ENCODE measurements around the gene MZB1. TPM values are rescaled to one million over a fixed set of nuclear protein-coding genes. Genes with fewer than 3 reads are reported as not detected.

The MZB1 gene
- total RNA-seq, 1 donor from 2014 or later: not detected

Other genes with a start within 250 kb of the MZB1 start
- 59.7 and 160 TPM in 2 replicates for gene SIL1, start 191.5 kb downstream of the MZB1 start, total RNA-seq
- gene MATR3, start 96.2 kb downstream of the MZB1 start, total RNA-seq: 280 and 486 TPM in 2 replicates
- 62.3 and 110 TPM in 2 replicates for gene PAIP2, start 48.1 kb downstream of the MZB1 start, total RNA-seq
- 1.4 and 3.0 TPM in 2 replicates for gene SLC23A1, start 6.6 kb downstream of the MZB1 start, total RNA-seq
- gene PROB1, start 5.2 kb upstream of the MZB1 start, total RNA-seq: 0.52 and 2.8 TPM in 2 replicates
- gene SPATA24, start 14.2 kb upstream of the MZB1 start, total RNA-seq: 6.6 and 6.9 TPM in 2 replicates
- 6.3 and 11.1 TPM in 2 replicates for gene DNAJC18, start 49.6 kb upstream of the MZB1 start, total RNA-seq
- gene ECSCR, start 72.8 kb upstream of the MZB1 start, total RNA-seq: 0.17 and 0.40 TPM in 2 replicates
- gene SMIM33, start 81.1 kb upstream of the MZB1 start, total RNA-seq: not detected in 2 replicates
- 12.4 and 15.5 TPM in 2 replicates for gene STING1, start 92.8 kb upstream of the MZB1 start, total RNA-seq
- gene UBE2D2, start 171.4 kb upstream of the MZB1 start, total RNA-seq: 78.2 and 86.7 TPM in 2 replicates